MCF 10A (cell line): ENCODE data around the gene NFIX. TPM values are rescaled to one million over a fixed set of nuclear protein-coding genes. Genes with fewer than 3 reads are reported as not detected.

Source experiments
- BruUV-seq: library from RNA; stranded (reverse); fragments of 400-500 nt; replicated peaks from 2 replicates; lab custom pipeline; 2021; lab: Mats Ljungman, UMichigan
- CTCF ChIA-PET: fragments of 300-600 bp; sonication (Branson Sonifier 250); formaldehyde crosslinking; extraction: SDS; loops from one replicate; lab custom pipeline; 2021; ENCODE audit warnings: antibody characterized with exemption, inconsistent platforms; lab: Yijun Ruan, JAX
- POLR2A ChIA-PET: fragments of 300-600, 350-650 bp; sonication (Branson Sonifier 250); formaldehyde crosslinking; extraction: SDS; loops from one replicate; lab custom pipeline; 2020; ENCODE audit warnings: antibody characterized with exemption, inconsistent platforms; lab: Yijun Ruan, JAX
- DNase-seq: peaks from one replicate; pipeline ENCODE4 v3.0.0-alpha.2; 2018; ENCODE audit not compliant: unreplicated experiment
- H3K27ac Mint-ChIP-seq: one replicate; pipeline ENCODE4 v1.8.0; 2022; ENCODE audit warnings: mild to moderate bottlenecking, low read depth, mixed read lengths; ENCODE audit not compliant: unreplicated experiment
- H3K27me3 Mint-ChIP-seq: one replicate; pipeline ENCODE4 v1.8.0; 2022; ENCODE audit warnings: mixed read lengths; ENCODE audit not compliant: insufficient read depth, unreplicated experiment
- H3K36me3 Mint-ChIP-seq: one replicate; pipeline ENCODE4 v1.8.0; 2022; ENCODE audit warnings: mild to moderate bottlenecking, moderate library complexity, mixed read lengths; ENCODE audit not compliant: insufficient read depth, unreplicated experiment
- H3K4me1 Mint-ChIP-seq: one replicate; pipeline ENCODE4 v1.8.0; 2022; ENCODE audit warnings: mixed read lengths; ENCODE audit not compliant: insufficient read depth, unreplicated experiment
- H3K4me3 Mint-ChIP-seq: one replicate; pipeline ENCODE4 v1.8.0; 2022; ENCODE audit warnings: mild to moderate bottlenecking, moderate library complexity, mixed read lengths; ENCODE audit not compliant: unreplicated experiment
- H3K9me3 Mint-ChIP-seq: one replicate; pipeline ENCODE4 v1.8.0; 2022; ENCODE audit warnings: mixed read lengths; ENCODE audit not compliant: unreplicated experiment
- CTCF ChIP-seq: fragments of 200-600 bp; IDR thresholded peaks from one replicate; pipeline ENCODE4 v1.8.0; 2022; ENCODE audit warnings: antibody characterized with exemption, mild to moderate bottlenecking; ENCODE audit not compliant: unreplicated experiment
- intact Hi-C: fragments of 100-400 bp; cut with micrococcal nuclease; formaldehyde crosslinking; loops from 2 replicates; pipeline ENCODE4 v1.14.1; 2022
- total RNA-seq: library from RNA; stranded (reverse); gene quantifications from 2 replicates; pipeline ENCODE4 v1.2.3, GENCODE V29; 2022

The NFIX gene
- total RNA-seq, 1 experiment from 2014 or later, result 27.2 TPM

DNA sequence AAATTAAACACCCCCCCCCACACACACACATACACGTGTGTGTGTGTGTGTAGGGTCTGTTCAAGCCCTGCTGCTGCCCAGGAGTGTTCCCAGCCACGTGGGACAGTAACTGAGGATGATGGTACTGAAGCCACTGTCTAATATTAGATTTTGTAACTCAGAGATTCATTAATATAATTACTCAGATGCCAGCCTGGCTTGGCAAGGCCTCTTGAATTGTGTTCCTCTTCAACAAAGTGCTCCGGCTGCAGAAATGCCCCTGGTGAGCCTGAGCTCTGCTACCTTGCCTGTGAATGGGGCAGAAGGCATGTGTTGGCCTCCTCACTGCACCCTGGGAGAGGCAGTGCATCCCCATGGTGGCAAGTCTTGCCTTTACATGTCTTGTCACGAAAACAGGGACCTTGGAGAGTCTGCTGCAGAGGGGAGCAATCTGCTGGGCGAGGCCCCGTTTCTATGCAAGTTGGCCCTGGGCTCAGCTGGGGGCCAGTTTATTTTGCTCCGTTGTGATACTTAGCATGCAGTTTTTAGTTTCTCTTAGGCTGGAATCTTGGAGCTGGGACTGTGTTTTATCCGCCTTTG lies 44.0 kb downstream of the NFIX start:
- H3K27me3 Mint-ChIP-seq, result no peaks in the 10 kb centered on the region
- BruUV-seq, result no TSS peak
- POLR2A ChIA-PET, result interaction anchor here (0.6 kb wide), 1 partner anchor 16 kb away, joined by 3 read pairs; no protein-coding TSS in a partner anchor
- CTCF ChIA-PET, result interaction anchor here (1.0 to 5.2 kb wide), 2 partner anchors 22 to 73 kb away, joined by 3 to 40 read pairs; no protein-coding TSS in a partner anchor
- no peak for DNase-seq
- H3K27ac Mint-ChIP-seq, result no peak overlapping the region
- peaks cover 26% of the 10 kb centered on the region for H3K4me1 Mint-ChIP-seq
- peaks cover 5% of the 10 kb centered on the region for H3K36me3 Mint-ChIP-seq
- H3K9me3 Mint-ChIP-seq, result no peaks in the 10 kb centered on the region
- TF ChIP-seq CTCF, result no peak
- intact Hi-C loops, result no loop called here
- no peak overlapping the region for H3K4me3 Mint-ChIP-seq

- POLR2A ChIA-PET, result interaction anchor here (0.6 to 1.1 kb wide), 5 partner anchors 16 to 1950 kb away, joined by 3 read pairs; no protein-coding TSS in a partner anchor
- no peak for TF ChIP-seq CTCF
- intact Hi-C loops, result no loop called here
- no peak for DNase-seq
- no peaks in the 10 kb centered on the region for H3K27me3 Mint-ChIP-seq
- no peak overlapping the region for H3K4me3 Mint-ChIP-seq
- no TSS peak for BruUV-seq
- H3K9me3 Mint-ChIP-seq, result no peaks in the 10 kb centered on the region
- CTCF ChIA-PET, result interaction anchor here (0.6 to 5.2 kb wide), 6 partner anchors 10 to 74 kb away, joined by 3 to 40 read pairs (median 6); no protein-coding TSS in a partner anchor
- no peak overlapping the region for H3K27ac Mint-ChIP-seq
- H3K36me3 Mint-ChIP-seq, result peaks cover 5% of the 10 kb centered on the region
- peaks cover 28% of the 10 kb centered on the region for H3K4me1 Mint-ChIP-seq
Measured at GRCh38 chr19:13040232-13040947, 45.1 kb downstream of the NFIX start.

DNA sequence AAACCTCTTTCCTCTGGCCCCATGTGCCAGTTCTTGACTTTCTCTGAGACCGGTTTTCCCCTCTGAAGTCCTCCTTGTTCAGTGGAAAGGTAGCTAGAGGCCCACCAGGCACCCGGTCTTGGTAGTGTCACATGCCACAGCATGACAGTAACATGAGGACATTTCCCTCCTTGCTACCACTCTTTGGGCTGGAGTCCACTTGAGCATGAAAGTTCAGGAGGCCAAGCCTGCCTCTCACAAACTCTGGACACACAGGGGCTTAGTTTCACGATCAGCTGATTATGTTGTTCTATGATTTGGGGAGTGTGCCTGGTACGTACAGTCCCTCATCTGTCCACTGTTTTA lies 45.6 kb downstream of the NFIX start:
- no TSS peak for BruUV-seq
- H3K27ac Mint-ChIP-seq, result no peak overlapping the region
- ChIA-PET CTCF (interaction anchor here (0.6 to 5.2 kb wide), 5 partner anchors 10 to 63 kb away, joined by 3 to 40 read pairs (median 6); no protein-coding TSS in a partner anchor), POLR2A (interaction anchor here (0.6 to 1.1 kb wide), 3 partner anchors 16 to 1040 kb away, joined by 3 read pairs; no protein-coding TSS in a partner anchor)
- peaks cover 5% of the 10 kb centered on the region for H3K36me3 Mint-ChIP-seq
- H3K9me3 Mint-ChIP-seq, result no peaks in the 10 kb centered on the region
- no peak for TF ChIP-seq CTCF
- no peaks in the 10 kb centered on the region for H3K27me3 Mint-ChIP-seq
- no peak overlapping the region for H3K4me3 Mint-ChIP-seq
- DNase-seq, result no peak
- H3K4me1 Mint-ChIP-seq, result peaks cover 27% of the 10 kb centered on the region
- intact Hi-C loops, result no loop called here

- H3K4me3 Mint-ChIP-seq, result no peak overlapping the region
- no peak for DNase-seq
- intact Hi-C loops, result no loop called here
- peaks cover 5% of the 10 kb centered on the region for H3K36me3 Mint-ChIP-seq
- BruUV-seq, result no TSS peak
- no peaks in the 10 kb centered on the region for H3K9me3 Mint-ChIP-seq
- no peaks in the 10 kb centered on the region for H3K27me3 Mint-ChIP-seq
- POLR2A ChIA-PET, result interaction anchor here (0.6 to 1.1 kb wide), 4 partner anchors 9 to 90 kb away, joined by 3 read pairs; no protein-coding TSS in a partner anchor
- no peak overlapping the region for H3K27ac Mint-ChIP-seq
- CTCF ChIA-PET, result interaction anchor here (0.7 to 5.2 kb wide), 5 partner anchors 8 to 65 kb away, joined by 3 to 40 read pairs (median 5); no protein-coding TSS in a partner anchor
- H3K4me1 Mint-ChIP-seq, result peaks cover 11% of the 10 kb centered on the region
- no peak for TF ChIP-seq CTCF
Measured at GRCh38 chr19:13042443-13043130, 47.3 kb downstream of the NFIX start.
